GM12865 (cell line): Measurements from ENCODE around the gene ALLC.

Experiments
- DNase-seq: peaks from one replicate; pipeline ENCODE4 v3.0.0; 2010; ENCODE audit warnings: low read depth
- H3K4me3 ChIP-seq: 2 replicates; pipeline ENCODE4 v1.5.1; 2011; ENCODE audit warnings: mild to moderate bottlenecking, low read depth, low read length, control low read depth
- TF ChIP-seq, protein P1 (sequence below): IDR thresholded peaks from 2 replicates; pipeline ENCODE4 v1.5.1; 2011; ENCODE audit warnings: low read length, control low read depth, low read depth, inconsistent platforms; ENCODE audit not compliant: insufficient read depth; ENCODE audit errors: missing control alignments

ALLC gene

DNA sequence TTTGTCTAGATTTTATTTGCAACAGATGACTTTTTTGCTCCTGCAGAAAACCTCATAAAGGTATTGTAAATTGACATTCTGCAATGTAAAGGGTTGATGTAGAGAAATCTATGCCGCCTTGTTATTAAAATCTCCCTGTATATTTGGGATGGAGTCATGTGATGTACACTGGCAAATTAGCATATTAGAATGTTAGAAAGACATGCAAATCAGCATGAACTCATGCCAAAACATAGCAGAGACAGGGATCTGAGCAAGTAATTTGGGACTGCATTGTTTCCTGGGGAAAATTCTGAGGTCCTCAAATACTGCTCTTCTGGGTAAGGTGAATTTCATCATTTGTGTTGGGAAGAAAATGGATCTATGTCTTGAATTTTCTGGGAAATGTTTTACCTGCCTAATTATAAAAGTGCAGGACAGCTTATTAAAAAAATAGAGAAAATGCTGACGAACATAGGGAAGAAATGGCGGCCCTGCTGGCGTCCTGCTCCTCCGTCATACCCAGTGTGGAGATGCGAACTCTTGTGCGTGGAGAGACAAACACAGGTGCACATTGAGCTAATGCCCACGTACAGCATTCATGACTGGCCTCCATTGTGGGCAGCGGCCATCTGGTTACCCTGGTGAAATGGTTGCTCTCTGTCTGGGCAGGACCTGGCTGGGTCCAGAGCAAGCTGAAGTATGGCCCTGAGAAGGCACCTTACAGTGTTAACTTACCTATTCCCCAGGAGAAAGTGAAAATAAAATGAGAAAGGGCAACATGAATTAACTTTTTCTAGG is 16.3 kb downstream of the ALLC start:
- no peak overlapping the region for H3K4me3 ChIP-seq
- DNase-seq = no peak
- TF ChIP-seq, protein P1, sequence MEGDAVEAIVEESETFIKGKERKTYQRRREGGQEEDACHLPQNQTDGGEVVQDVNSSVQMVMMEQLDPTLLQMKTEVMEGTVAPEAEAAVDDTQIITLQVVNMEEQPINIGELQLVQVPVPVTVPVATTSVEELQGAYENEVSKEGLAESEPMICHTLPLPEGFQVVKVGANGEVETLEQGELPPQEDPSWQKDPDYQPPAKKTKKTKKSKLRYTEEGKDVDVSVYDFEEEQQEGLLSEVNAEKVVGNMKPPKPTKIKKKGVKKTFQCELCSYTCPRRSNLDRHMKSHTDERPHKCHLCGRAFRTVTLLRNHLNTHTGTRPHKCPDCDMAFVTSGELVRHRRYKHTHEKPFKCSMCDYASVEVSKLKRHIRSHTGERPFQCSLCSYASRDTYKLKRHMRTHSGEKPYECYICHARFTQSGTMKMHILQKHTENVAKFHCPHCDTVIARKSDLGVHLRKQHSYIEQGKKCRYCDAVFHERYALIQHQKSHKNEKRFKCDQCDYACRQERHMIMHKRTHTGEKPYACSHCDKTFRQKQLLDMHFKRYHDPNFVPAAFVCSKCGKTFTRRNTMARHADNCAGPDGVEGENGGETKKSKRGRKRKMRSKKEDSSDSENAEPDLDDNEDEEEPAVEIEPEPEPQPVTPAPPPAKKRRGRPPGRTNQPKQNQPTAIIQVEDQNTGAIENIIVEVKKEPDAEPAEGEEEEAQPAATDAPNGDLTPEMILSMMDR = no peak

GRCh38 chr2:3675687-3676086 is 17.7 kb downstream of the ALLC start:
- DNase-seq = no peak
- no peak overlapping the region for H3K4me3 ChIP-seq
- TF ChIP-seq, protein P1 = no peak

GRCh38 chr2:3677436-3677835 is 19.4 kb downstream of the ALLC start:
- TF ChIP-seq, protein P1 = no peak
- no peak for DNase-seq
- no peak overlapping the region for H3K4me3 ChIP-seq

DNA sequence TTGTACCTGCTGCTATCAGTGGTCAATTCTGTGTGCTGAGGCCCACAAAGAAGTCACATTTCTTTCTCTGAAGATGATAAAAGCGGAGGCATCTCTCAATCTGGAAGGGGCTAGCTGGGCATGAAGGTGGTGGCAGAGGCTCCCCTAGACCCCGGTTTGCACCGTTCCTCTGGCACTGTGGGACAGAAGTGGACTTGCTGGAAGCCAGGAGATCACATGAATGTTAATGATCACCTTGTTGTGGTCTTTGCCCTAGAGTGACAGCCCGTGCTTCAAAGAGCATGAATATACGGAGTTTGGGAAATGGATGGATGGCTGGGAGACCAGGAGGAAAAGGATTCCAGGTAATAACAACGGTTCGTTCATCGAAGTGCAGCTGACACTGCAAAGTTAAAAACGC is 20.2 kb downstream of the ALLC start:
- TF ChIP-seq, protein P1 = no peak
- DNase-seq = no peak
- H3K4me3 ChIP-seq = no peak overlapping the region

GRCh38 chr2:3679180-3679579 is 21.2 kb downstream of the ALLC start:
- no peak for DNase-seq
- TF ChIP-seq, protein P1 = no peak
- H3K4me3 ChIP-seq = no peak overlapping the region

- TF ChIP-seq, protein P1 = no peak
- no peak overlapping the region for H3K4me3 ChIP-seq
- DNase-seq = no peak
Measured at GRCh38 chr2:3679616-3680393, 21.8 kb downstream of the ALLC start.
